M059J (cell line): ENCODE results near the gene SPAG5. TPM values are rescaled to one million over a fixed set of nuclear protein-coding genes. Genes with fewer than 3 reads are reported as not detected.
A peak's percentile ranks its signal among the peaks of the same experiment; 100 is the strongest.
"Not testable (repeated sequence)": the region's sequence is repeated elsewhere in the genome, so short reads cannot be mapped to it uniquely, and the experiment has no call there.

Experiments
- DNase-seq: peaks from one replicate; pipeline ENCODE4 v3.0.0-alpha.2; 2012; ENCODE audit warnings: low read depth
- total RNA-seq: library from RNA; depleted of rRNA; stranded (reverse); fragments of >200 nt; shearing (Covaris generic); gene quantifications from 2 replicates; pipeline ENCODE4 v1.2.3, GENCODE V29; 2014

The SPAG5 gene
- total RNA-seq, 1 experiment from 2014 or later, result 104 TPM

GRCh38 chr17:28612936-28613872, 14.4 kb upstream of the SPAG5 start:
- DNase-seq, result peak; percentile 39

GRCh38 chr17:28612531-28612930, 13.7 kb upstream of the SPAG5 start:
- DNase-seq, result no peak

GRCh38 chr17:28610376-28610775, 11.6 kb upstream of the SPAG5 start:
- DNase-seq, result no peak

GRCh38 chr17:28604031-28604430, 5.2 kb upstream of the SPAG5 start:
- DNase-seq, result not testable (repeated sequence)

- peak; percentile 86 for DNase-seq
Measured at GRCh38 chr17:28599311-28600184, 723 bp upstream of the SPAG5 start.

GRCh38 chr17:28598389-28598788, 436 bp downstream of the SPAG5 start:
- no peak for DNase-seq

GRCh38 chr17:28597606-28598383, 1.0 kb downstream of the SPAG5 start:
- DNase-seq, result no peak

GRCh38 chr17:28592260-28592659, 6.6 kb downstream of the SPAG5 start:
- DNase-seq, result no peak

GRCh38 chr17:28585851-28586250, 13.0 kb downstream of the SPAG5 start:
- DNase-seq, result no peak

- DNase-seq, result no peak
Measured at GRCh38 chr17:28584434-28584833, 14.4 kb downstream of the SPAG5 start.

GRCh38 chr17:28582513-28582912, 16.3 kb downstream of the SPAG5 start:
- no peak for DNase-seq

GRCh38 chr17:28580959-28581358, 17.9 kb downstream of the SPAG5 start:
- no peak for DNase-seq

- no peak for DNase-seq
Measured at GRCh38 chr17:28579526-28579925, 19.3 kb downstream of the SPAG5 start.

GRCh38 chr17:28578246-28579195, 20.3 kb downstream of the SPAG5 start:
- no peak for DNase-seq

GRCh38 chr17:28577466-28577824, 21.4 kb downstream of the SPAG5 start:
- no peak for DNase-seq

- peak; percentile 26 for DNase-seq
Measured at GRCh38 chr17:28576758-28577465, 21.9 kb downstream of the SPAG5 start, which contains the start of gene ALDOC. Gene ALDOC, minus strand, starts transcription at chr17:28576895. Its CDS starts 1,363 bp downstream, at chr17:28575532.

- not testable (repeated sequence) for DNase-seq
Measured at GRCh38 chr17:28576016-28576415, 22.8 kb downstream of the SPAG5 start.

- DNase-seq, result no peak
Measured at GRCh38 chr17:28575126-28575795, 23.6 kb downstream of the SPAG5 start.

- DNase-seq, result no peak
Measured at GRCh38 chr17:28574526-28574925, 24.3 kb downstream of the SPAG5 start.
